ENCODE measurements around the gene CECR2.
"Not testable (repeated sequence)": the region's sequence is repeated elsewhere in the genome, so short reads cannot be mapped to it uniquely, and the experiment has no call there.

CECR2 gene

GRCh38 chr22:17554814-17555213 lies 185.6 kb downstream of the CECR2 start:
- no peak for DNase-seq (ENCODE audit: extremely low spot score)
- ChIA-PET CTCF (no interaction called here), POLR2A (no interaction called here)
- TF ChIP-seq PKNOX1 (IDR thresholded peaks at IDR 0.05) (no peak), FOXA1 (IDR thresholded peaks at IDR 0.05) (no peak), ELF4 (IDR thresholded peaks at IDR 0.05) (no peak), SP1 (IDR thresholded peaks at IDR 0.05) (no peak), BHLHE40 (IDR thresholded peaks at IDR 0.05; ENCODE audit: borderline replicate concordance) (no peak), ZNF384 (IDR thresholded peaks at IDR 0.05) (no peak)

- ChIA-PET POLR2A (interaction anchor here (1.2 kb wide), 1 partner anchor 10 kb away, joined by 3 read pairs; no protein-coding TSS in a partner anchor), CTCF (interaction anchor here (0.6 to 1.4 kb wide), 5 partner anchors 28 to 469 kb away, joined by 3 read pairs; no protein-coding TSS in a partner anchor)
- DNase-seq (ENCODE audit: extremely low spot score) = no peak
- TF ChIP-seq BHLHE40 (IDR thresholded peaks at IDR 0.05; ENCODE audit: borderline replicate concordance) = no peak
- TF ChIP-seq FOXK2 (IDR thresholded peaks at IDR 0.05) = no peak
- TF ChIP-seq SUZ12 (IDR thresholded peaks at IDR 0.05) = no peak
- TF ChIP-seq LEF1 (IDR thresholded peaks at IDR 0.05; ENCODE audit: borderline replicate concordance) = no peak
- TF ChIP-seq ZNF384 (IDR thresholded peaks at IDR 0.05) = no peak
- no peak for TF ChIP-seq HDGF (IDR thresholded peaks at IDR 0.05; ENCODE audit: borderline replicate concordance)
- TF ChIP-seq ELF4 (IDR thresholded peaks at IDR 0.05) = no peak
- no peak for TF ChIP-seq TARDBP (IDR thresholded peaks at IDR 0.05)
- no peak for TF ChIP-seq L3MBTL2 (conservative IDR thresholded peaks at IDR 0.05)
- TF ChIP-seq FOXM1 (IDR thresholded peaks at IDR 0.05; ENCODE audit: borderline replicate concordance) = no peak
- no peak for TF ChIP-seq PKNOX1 (IDR thresholded peaks at IDR 0.05)
- TF ChIP-seq NFRKB (IDR thresholded peaks at IDR 0.05) = no peak
- TF ChIP-seq SP1 (IDR thresholded peaks at IDR 0.05) = no peak
- no peak for TF ChIP-seq CTBP1 (IDR thresholded peaks at IDR 0.05; ENCODE audit: borderline replicate concordance)
- TF ChIP-seq ARNT (IDR thresholded peaks at IDR 0.05) = no peak
- TF ChIP-seq FOXA1 (IDR thresholded peaks at IDR 0.05) = no peak
Measured at GRCh38 chr22:17559188-17559587, 189.9 kb downstream of the CECR2 start.

GRCh38 chr22:17562906-17563870 lies 193.9 kb downstream of the CECR2 start, which contains the start of gene SLC25A18:
Gene SLC25A18, plus strand, starts transcription at chr22:17563498. Its CDS starts 16,447 bp downstream, at chr22:17579945.
- peak; percentile 50 for DNase-seq (ENCODE audit: extremely low spot score)
- TF ChIP-seq NFRKB (IDR thresholded peaks at IDR 0.05) (no peak), SP1 (IDR thresholded peaks at IDR 0.05) (no peak), BHLHE40 (IDR thresholded peaks at IDR 0.05; ENCODE audit: borderline replicate concordance) (no peak), HDGF (IDR thresholded peaks at IDR 0.05; ENCODE audit: borderline replicate concordance) (no peak), FOXA1 (IDR thresholded peaks at IDR 0.05) (no peak), ZNF384 (IDR thresholded peaks at IDR 0.05) (no peak), LEF1 (IDR thresholded peaks at IDR 0.05; ENCODE audit: borderline replicate concordance) (no peak), PKNOX1 (IDR thresholded peaks at IDR 0.05) (no peak), TARDBP (IDR thresholded peaks at IDR 0.05) (no peak), SUZ12 (IDR thresholded peaks at IDR 0.05) (no peak), ARNT (IDR thresholded peaks at IDR 0.05) (no peak), L3MBTL2 (conservative IDR thresholded peaks at IDR 0.05) (no peak), CTBP1 (IDR thresholded peaks at IDR 0.05; ENCODE audit: borderline replicate concordance) (no peak), FOXK2 (IDR thresholded peaks at IDR 0.05) (no peak), ELF4 (IDR thresholded peaks at IDR 0.05) (no peak), FOXM1 (IDR thresholded peaks at IDR 0.05; ENCODE audit: borderline replicate concordance) (no peak)
- POLR2A ChIA-PET = no interaction called here
- CTCF ChIA-PET = interaction anchor here (0.9 kb wide), 1 partner anchor 391 kb away, joined by 3 read pairs; no protein-coding TSS in a partner anchor

GRCh38 chr22:17563936-17564391 lies 194.7 kb downstream of the CECR2 start:
- DNase-seq (ENCODE audit: extremely low spot score) = no peak
- ChIA-PET CTCF (interaction anchor here (0.9 kb wide), 1 partner anchor 392 kb away, joined by 3 read pairs; no protein-coding TSS in a partner anchor), POLR2A (no interaction called here)
- TF ChIP-seq PKNOX1 (IDR thresholded peaks at IDR 0.05) (no peak), BHLHE40 (IDR thresholded peaks at IDR 0.05; ENCODE audit: borderline replicate concordance) (no peak), FOXM1 (IDR thresholded peaks at IDR 0.05; ENCODE audit: borderline replicate concordance) (no peak), LEF1 (IDR thresholded peaks at IDR 0.05; ENCODE audit: borderline replicate concordance) (no peak), HDGF (IDR thresholded peaks at IDR 0.05; ENCODE audit: borderline replicate concordance) (no peak), ARNT (IDR thresholded peaks at IDR 0.05) (no peak), SP1 (IDR thresholded peaks at IDR 0.05) (no peak), FOXK2 (IDR thresholded peaks at IDR 0.05) (no peak), TARDBP (IDR thresholded peaks at IDR 0.05) (no peak), L3MBTL2 (conservative IDR thresholded peaks at IDR 0.05) (no peak), CTBP1 (IDR thresholded peaks at IDR 0.05; ENCODE audit: borderline replicate concordance) (no peak), ELF4 (IDR thresholded peaks at IDR 0.05) (no peak)

- CTCF ChIA-PET; DNase-seq (ENCODE audit: extremely low spot score); POLR2A ChIA-PET: not testable (repeated sequence)
Measured at GRCh38 chr22:17566016-17566687, 196.9 kb downstream of the CECR2 start.
